ENCODE data around the gene HES7.

The HES7 gene

DNA sequence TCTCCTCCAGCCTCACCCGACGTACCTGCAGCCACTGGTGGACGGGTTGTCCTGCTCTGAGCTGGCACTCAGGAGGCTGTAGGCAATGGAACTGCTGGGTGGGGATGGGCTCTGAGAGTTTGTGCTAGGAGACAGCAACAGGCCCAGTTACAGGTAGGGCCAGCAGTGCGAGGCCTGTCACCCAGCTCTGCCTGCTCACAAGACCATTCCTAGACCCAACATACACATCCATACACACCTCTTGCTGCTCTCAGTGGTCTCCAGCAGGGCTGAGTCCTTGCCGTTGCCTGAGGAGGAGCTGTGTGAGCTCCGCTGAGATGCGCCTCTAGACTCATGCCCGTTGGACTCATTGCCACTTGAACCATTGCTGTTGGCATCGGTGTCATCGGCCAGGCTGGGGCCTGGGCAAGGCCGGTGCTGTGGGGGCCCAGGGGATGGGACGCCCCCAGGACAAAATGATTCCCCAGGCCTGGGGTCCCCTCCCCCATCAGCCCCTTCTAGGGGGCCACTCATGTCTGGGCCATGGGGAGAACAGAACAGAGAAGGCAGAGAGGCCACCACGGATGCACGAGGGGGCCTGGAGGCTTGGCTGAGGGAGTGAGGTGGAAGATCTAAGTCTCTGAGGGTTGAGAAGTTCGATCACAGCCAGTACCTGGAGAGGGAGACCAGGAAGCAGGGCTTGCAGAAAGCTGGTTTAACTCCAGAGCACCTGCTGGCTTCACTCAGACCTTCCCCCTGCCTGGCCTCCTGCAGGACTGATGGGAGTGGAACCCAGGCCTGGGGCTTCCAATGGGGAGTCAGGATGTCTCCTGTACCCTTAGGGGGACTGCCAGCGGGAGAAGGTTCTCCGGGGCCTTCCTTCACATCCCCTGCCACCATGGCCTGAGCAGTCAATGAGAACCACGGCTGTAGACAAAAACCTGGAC is 26.6 kb upstream of the HES7 start:
- ATAC-seq, result no peak
- TF ChIP-seq ZFP30 (CRISPR knock-in tag; IDR thresholded peaks at IDR 0.05), result peak; percentile 31; the same call in 1 of the 2 replicates
- TF ChIP-seq ZC3H10 (CRISPR knock-in tag; IDR thresholded peaks at IDR 0.05), result no peak

GRCh38 chr17:8149419-8150193 is 25.7 kb upstream of the HES7 start:
- no peak for TF ChIP-seq ESRRG (CRISPR knock-in tag; IDR thresholded peaks at IDR 0.05)
- TF ChIP-seq RARB (CRISPR knock-in tag; IDR thresholded peaks at IDR 0.05), result no peak
- no peak for TF ChIP-seq ZC3H10 (CRISPR knock-in tag; IDR thresholded peaks at IDR 0.05)
- TF ChIP-seq GLIS3 (CRISPR knock-in tag; IDR thresholded peaks at IDR 0.05), result no peak
- no peak for TF ChIP-seq ZNF70 (CRISPR knock-in tag; IDR thresholded peaks at IDR 0.05)
- TF ChIP-seq TOX (CRISPR knock-in tag; IDR thresholded peaks at IDR 0.05; ENCODE audit: borderline replicate concordance), result no peak
- TF ChIP-seq, protein P1, sequence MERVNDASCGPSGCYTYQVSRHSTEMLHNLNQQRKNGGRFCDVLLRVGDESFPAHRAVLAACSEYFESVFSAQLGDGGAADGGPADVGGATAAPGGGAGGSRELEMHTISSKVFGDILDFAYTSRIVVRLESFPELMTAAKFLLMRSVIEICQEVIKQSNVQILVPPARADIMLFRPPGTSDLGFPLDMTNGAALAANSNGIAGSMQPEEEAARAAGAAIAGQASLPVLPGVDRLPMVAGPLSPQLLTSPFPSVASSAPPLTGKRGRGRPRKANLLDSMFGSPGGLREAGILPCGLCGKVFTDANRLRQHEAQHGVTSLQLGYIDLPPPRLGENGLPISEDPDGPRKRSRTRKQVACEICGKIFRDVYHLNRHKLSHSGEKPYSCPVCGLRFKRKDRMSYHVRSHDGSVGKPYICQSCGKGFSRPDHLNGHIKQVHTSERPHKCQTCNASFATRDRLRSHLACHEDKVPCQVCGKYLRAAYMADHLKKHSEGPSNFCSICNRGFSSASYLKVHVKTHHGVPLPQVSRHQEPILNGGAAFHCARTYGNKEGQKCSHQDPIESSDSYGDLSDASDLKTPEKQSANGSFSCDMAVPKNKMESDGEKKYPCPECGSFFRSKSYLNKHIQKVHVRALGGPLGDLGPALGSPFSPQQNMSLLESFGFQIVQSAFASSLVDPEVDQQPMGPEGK (CRISPR knock-in tag; IDR thresholded peaks at IDR 0.05; ENCODE audit: borderline replicate concordance), result no peak
- TF ChIP-seq TCF4 (CRISPR knock-in tag; IDR thresholded peaks at IDR 0.05; ENCODE audit: borderline replicate concordance), result no peak
- ATAC-seq, result no peak

- TF ChIP-seq ZNF8 (CRISPR knock-in tag; IDR thresholded peaks at IDR 0.05), result no peak
- TF ChIP-seq, protein P2, sequence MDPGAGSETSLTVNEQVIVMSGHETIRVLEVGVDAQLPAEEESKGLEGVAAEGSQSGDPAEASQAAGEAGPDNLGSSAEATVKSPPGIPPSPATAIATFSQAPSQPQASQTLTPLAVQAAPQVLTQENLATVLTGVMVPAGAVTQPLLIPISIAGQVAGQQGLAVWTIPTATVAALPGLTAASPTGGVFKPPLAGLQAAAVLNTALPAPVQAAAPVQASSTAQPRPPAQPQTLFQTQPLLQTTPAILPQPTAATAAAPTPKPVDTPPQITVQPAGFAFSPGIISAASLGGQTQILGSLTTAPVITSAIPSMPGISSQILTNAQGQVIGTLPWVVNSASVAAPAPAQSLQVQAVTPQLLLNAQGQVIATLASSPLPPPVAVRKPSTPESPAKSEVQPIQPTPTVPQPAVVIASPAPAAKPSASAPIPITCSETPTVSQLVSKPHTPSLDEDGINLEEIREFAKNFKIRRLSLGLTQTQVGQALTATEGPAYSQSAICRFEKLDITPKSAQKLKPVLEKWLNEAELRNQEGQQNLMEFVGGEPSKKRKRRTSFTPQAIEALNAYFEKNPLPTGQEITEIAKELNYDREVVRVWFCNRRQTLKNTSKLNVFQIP (CRISPR knock-in tag; IDR thresholded peaks at IDR 0.05; ENCODE audit: borderline replicate concordance, low read depth), result no peak
- no peak for TF ChIP-seq OSR1 (CRISPR knock-in tag; IDR thresholded peaks at IDR 0.05)
- TF ChIP-seq SNAI2 (CRISPR knock-in tag; IDR thresholded peaks at IDR 0.05), result no peak
- TF ChIP-seq TSHZ2 (CRISPR knock-in tag; IDR thresholded peaks at IDR 0.05), result no peak
- TF ChIP-seq ESRRG (CRISPR knock-in tag; IDR thresholded peaks at IDR 0.05), result no peak
These were observed 24.7 kb upstream of the HES7 start for GRCh38 chr17:8148560-8148959.

DNA sequence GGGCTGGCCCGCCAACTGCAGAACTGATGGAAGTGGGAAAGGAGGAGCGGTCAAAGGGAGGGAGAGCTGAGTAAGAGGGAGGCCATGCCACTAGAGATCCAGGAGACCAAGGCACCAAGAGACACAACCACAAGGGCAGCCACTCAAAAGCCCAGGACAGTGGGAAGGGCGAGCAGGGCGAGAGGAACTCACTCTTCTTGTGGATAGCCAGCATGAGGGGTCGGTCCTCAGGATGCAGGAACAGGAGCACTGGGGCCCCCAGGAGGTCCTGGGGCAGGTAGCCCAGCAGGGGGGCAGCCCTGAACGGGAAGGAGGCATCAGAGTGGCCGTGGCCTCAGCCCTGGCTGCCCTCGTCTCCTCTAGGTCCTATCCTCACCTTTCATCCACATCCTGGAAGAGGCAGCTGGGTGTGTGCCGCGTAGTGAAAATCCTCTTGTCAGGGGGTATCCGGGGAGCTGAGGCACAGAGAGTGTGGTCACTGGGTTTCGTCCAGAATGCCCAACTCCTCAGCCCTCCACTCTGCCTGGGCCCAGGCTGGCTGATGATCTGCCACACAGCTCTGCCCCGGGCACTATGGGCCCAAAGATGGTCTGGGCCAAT is 24.0 kb upstream of the HES7 start:
- no peak for ATAC-seq
- TF ChIP-seq ARNTL (CRISPR knock-in tag; IDR thresholded peaks at IDR 0.05; ENCODE audit: borderline replicate concordance, low read depth), result no peak
- TF ChIP-seq ZFP3 (CRISPR knock-in tag; IDR thresholded peaks at IDR 0.05), result no peak
- TF ChIP-seq BACH2 (CRISPR knock-in tag; IDR thresholded peaks at IDR 0.05; ENCODE audit: borderline replicate concordance), result no peak
- no peak for TF ChIP-seq ZNF565 (CRISPR knock-in tag; conservative IDR thresholded peaks at IDR 0.05; ENCODE audit: low read depth)
- no peak for TF ChIP-seq ZNF70 (CRISPR knock-in tag; IDR thresholded peaks at IDR 0.05)
- TF ChIP-seq ZC3H10 (CRISPR knock-in tag; IDR thresholded peaks at IDR 0.05), result 0 out of 2 replicates have a peak, but pooled peaks have one; percentile 18

More at GRCh38 chr17:8148560-8148959, 24.7 kb upstream of the HES7 start:
- no peak for ATAC-seq
